ENCODE measurements around the gene HEATR5B.
A peak's percentile ranks its signal among the peaks of the same experiment; 100 is the strongest.

Gene HEATR5B

GRCh38 chr2:37020212-37020886, 63.8 kb downstream of the HEATR5B start:
- Histone ChIP-seq H3K4me3 (ENCODE audit: low read depth, low read length) (no peak overlapping the region), H3K9me3 (ENCODE audit: insufficient read depth, low read depth, low read length) (no peaks in the 10 kb centered on the region), H3K14ac (ENCODE audit: low read length) (no peak overlapping the region), H3K4me1 (ENCODE audit: control insufficient read depth in 1 of 2, insufficient read depth in 2 of 2, low read length in 2 of 2) (peaks cover 0 to 3% of the 10 kb centered on the region in 2 experiments), H4K91ac (ENCODE audit: low read depth, low read length) (no peak overlapping the region), H3K79me1 (ENCODE audit: low read length) (peaks cover 2% of the 10 kb centered on the region), H4K12ac (ENCODE audit: low read depth, low read length) (no peak overlapping the region), H3K23ac (ENCODE audit: low read length) (no peak overlapping the region), H3K18ac (ENCODE audit: low read length) (no peak overlapping the region), H3K4ac (ENCODE audit: low read depth, low read length) (no peak overlapping the region), H3K36me3 (ENCODE audit: control insufficient read depth in 1 of 2, insufficient read depth in 2 of 2, low read length in 2 of 2) (peaks cover 6 to 15% of the 10 kb centered on the region in 2 experiments), H2BK12ac (ENCODE audit: low read length) (no peak overlapping the region), H3K79me2 (ENCODE audit: control insufficient read depth, insufficient read depth, low read length, poor library complexity) (no peaks in the 10 kb centered on the region), H3K27ac (ENCODE audit: low read depth, low read length) (no peak overlapping the region), H2AK5ac (ENCODE audit: low read length) (no peak overlapping the region), H2BK120ac (ENCODE audit: insufficient read depth, low read length, poor library complexity) (no peak overlapping the region), H2AFZ (ENCODE audit: insufficient read depth, low read length, poor library complexity) (no peak overlapping the region), H3K4me2 (ENCODE audit: low read length) (no peak overlapping the region), H3K27me3 (ENCODE audit: insufficient read depth, low read length) (no peaks in the 10 kb centered on the region), H2BK5ac (ENCODE audit: low read depth, low read length, poor library complexity) (no peak overlapping the region), H4K8ac (ENCODE audit: low read depth, low read length) (no peak overlapping the region), H3K9ac (ENCODE audit: low read length) (no peak overlapping the region)
- no CpG with 5 or more reads among the region's 5 CpGs for WGBS (ENCODE audit: extremely low coverage, insufficient coverage, insufficient read length)
- DNase-seq: peak; percentile 3 to 64

GRCh38 chr2:37013315-37013641, 70.9 kb downstream of the HEATR5B start:
- Histone ChIP-seq H2AK5ac (ENCODE audit: low read length) (no peak overlapping the region), H3K4ac (ENCODE audit: low read depth, low read length) (no peak overlapping the region), H2BK120ac (ENCODE audit: insufficient read depth, low read length, poor library complexity) (no peak overlapping the region), H2BK12ac (ENCODE audit: low read length) (no peak overlapping the region), H3K18ac (ENCODE audit: low read length) (no peak overlapping the region), H3K23ac (ENCODE audit: low read length) (no peak overlapping the region), H3K27me3 (ENCODE audit: insufficient read depth, low read length) (no peaks in the 10 kb centered on the region), H3K79me2 (ENCODE audit: control insufficient read depth, insufficient read depth, low read length, poor library complexity) (no peaks in the 10 kb centered on the region), H3K36me3 (ENCODE audit: control insufficient read depth in 1 of 2, insufficient read depth in 2 of 2, low read length in 2 of 2) (peaks cover 7 to 12% of the 10 kb centered on the region in 2 experiments), H3K79me1 (ENCODE audit: low read length) (no peaks in the 10 kb centered on the region), H4K12ac (ENCODE audit: low read depth, low read length) (no peak overlapping the region), H3K14ac (ENCODE audit: low read length) (no peak overlapping the region), H3K4me2 (ENCODE audit: low read length) (no peak overlapping the region), H3K27ac (ENCODE audit: low read depth, low read length) (no peak overlapping the region), H3K9me3 (ENCODE audit: insufficient read depth, low read depth, low read length) (no peaks in the 10 kb centered on the region), H3K4me1 (ENCODE audit: control insufficient read depth in 1 of 2, insufficient read depth in 2 of 2, low read length in 2 of 2) (no peaks in the 10 kb centered on the region), H4K8ac (ENCODE audit: low read depth, low read length) (no peak overlapping the region), H2BK5ac (ENCODE audit: low read depth, low read length, poor library complexity) (no peak overlapping the region), H3K9ac (ENCODE audit: low read length) (no peak overlapping the region), H3K4me3 (ENCODE audit: low read depth, low read length) (no peak overlapping the region), H2AFZ (ENCODE audit: insufficient read depth, low read length, poor library complexity) (no peak overlapping the region), H4K91ac (ENCODE audit: low read depth, low read length) (no peak overlapping the region)
- WGBS (ENCODE audit: extremely low coverage, insufficient coverage, insufficient read length): no CpG with 5 or more reads among the region's 4 CpGs
- no peak for DNase-seq

- no peak overlapping the region for H2BK120ac ChIP-seq (ENCODE audit: insufficient read depth, low read length, poor library complexity)
- H3K79me2 ChIP-seq (ENCODE audit: control insufficient read depth, insufficient read depth, low read length, poor library complexity): no peaks in the 10 kb centered on the region
- no peak overlapping the region for H4K8ac ChIP-seq (ENCODE audit: low read depth, low read length)
- no peak overlapping the region for H3K14ac ChIP-seq (ENCODE audit: low read length)
- H3K4me2 ChIP-seq (ENCODE audit: low read length): no peak overlapping the region
- no peak overlapping the region for H2BK5ac ChIP-seq (ENCODE audit: low read depth, low read length, poor library complexity)
- H4K12ac ChIP-seq (ENCODE audit: low read depth, low read length): no peak overlapping the region
- H3K4me3 ChIP-seq (ENCODE audit: low read depth, low read length): no peak overlapping the region
- no peak for DNase-seq
- no peak overlapping the region for H2AFZ ChIP-seq (ENCODE audit: insufficient read depth, low read length, poor library complexity)
- H3K4ac ChIP-seq (ENCODE audit: low read depth, low read length): no peak overlapping the region
- no peaks in the 10 kb centered on the region for H3K27me3 ChIP-seq (ENCODE audit: insufficient read depth, low read length)
- no peaks in the 10 kb centered on the region for H3K4me1 ChIP-seq (ENCODE audit: control insufficient read depth in 1 of 2, insufficient read depth in 2 of 2, low read length in 2 of 2)
- no peak overlapping the region for H3K18ac ChIP-seq (ENCODE audit: low read length)
- H3K27ac ChIP-seq (ENCODE audit: low read depth, low read length): no peak overlapping the region
- no peaks in the 10 kb centered on the region for H3K79me1 ChIP-seq (ENCODE audit: low read length)
- no peak overlapping the region for H4K91ac ChIP-seq (ENCODE audit: low read depth, low read length)
- no peaks in the 10 kb centered on the region for H3K9me3 ChIP-seq (ENCODE audit: insufficient read depth, low read depth, low read length)
- H3K9ac ChIP-seq (ENCODE audit: low read length): no peak overlapping the region
- H2AK5ac ChIP-seq (ENCODE audit: low read length): no peak overlapping the region
- H3K23ac ChIP-seq (ENCODE audit: low read length): no peak overlapping the region
- WGBS (ENCODE audit: extremely low coverage, insufficient coverage, insufficient read length): no CpG with 5 or more reads among the region's 5 CpGs
- peaks cover 7 to 9% of the 10 kb centered on the region in 2 experiments for H3K36me3 ChIP-seq (ENCODE audit: control insufficient read depth in 1 of 2, insufficient read depth in 2 of 2, low read length in 2 of 2)
- H2BK12ac ChIP-seq (ENCODE audit: low read length): no peak overlapping the region
Observed at GRCh38 chr2:37011130-37011529, 73.0 kb downstream of the HEATR5B start.

- H3K4me2 ChIP-seq (ENCODE audit: low read length): no peak overlapping the region
- H3K79me1 ChIP-seq (ENCODE audit: low read length): no peaks in the 10 kb centered on the region
- H2BK5ac ChIP-seq (ENCODE audit: low read depth, low read length, poor library complexity): no peak overlapping the region
- no peaks in the 10 kb centered on the region for H3K27me3 ChIP-seq (ENCODE audit: insufficient read depth, low read length)
- H3K4ac ChIP-seq (ENCODE audit: low read depth, low read length): no peak overlapping the region
- peaks cover 5 to 14% of the 10 kb centered on the region in 2 experiments for H3K36me3 ChIP-seq (ENCODE audit: control insufficient read depth in 1 of 2, insufficient read depth in 2 of 2, low read length in 2 of 2)
- no peak overlapping the region for H4K91ac ChIP-seq (ENCODE audit: low read depth, low read length)
- no peak overlapping the region for H2BK12ac ChIP-seq (ENCODE audit: low read length)
- no peak overlapping the region for H3K4me3 ChIP-seq (ENCODE audit: low read depth, low read length)
- H3K18ac ChIP-seq (ENCODE audit: low read length): no peak overlapping the region
- no peak overlapping the region for H3K23ac ChIP-seq (ENCODE audit: low read length)
- H3K9ac ChIP-seq (ENCODE audit: low read length): no peak overlapping the region
- H3K79me2 ChIP-seq (ENCODE audit: control insufficient read depth, insufficient read depth, low read length, poor library complexity): no peaks in the 10 kb centered on the region
- no peaks in the 10 kb centered on the region for H3K4me1 ChIP-seq (ENCODE audit: control insufficient read depth in 1 of 2, insufficient read depth in 2 of 2, low read length in 2 of 2)
- no peak overlapping the region for H2AFZ ChIP-seq (ENCODE audit: insufficient read depth, low read length, poor library complexity)
- no peak overlapping the region for H4K8ac ChIP-seq (ENCODE audit: low read depth, low read length)
- H3K27ac ChIP-seq (ENCODE audit: low read depth, low read length): no peak overlapping the region
- H3K9me3 ChIP-seq (ENCODE audit: insufficient read depth, low read depth, low read length): no peaks in the 10 kb centered on the region
- H2AK5ac ChIP-seq (ENCODE audit: low read length): no peak overlapping the region
- no CpG with 5 or more reads among the region's 8 CpGs for WGBS (ENCODE audit: extremely low coverage, insufficient coverage, insufficient read length)
- no peak overlapping the region for H3K14ac ChIP-seq (ENCODE audit: low read length)
- DNase-seq: peak; percentile 37 to 80
- H4K12ac ChIP-seq (ENCODE audit: low read depth, low read length): no peak overlapping the region
- H2BK120ac ChIP-seq (ENCODE audit: insufficient read depth, low read length, poor library complexity): no peak overlapping the region
Observed at GRCh38 chr2:37005118-37005868, 78.9 kb downstream of the HEATR5B start.
